Urothelium cell line (cell line): ENCODE measurements around the gene HNRNPH1.
A peak's percentile ranks its signal among the peaks of the same experiment; 100 is the strongest.

Source experiments
- DNase-seq: peaks from one replicate; pipeline ENCODE4 v3.0.0; 2011; ENCODE audit warnings: low spot score, mixed read lengths
- FAIRE-seq: peaks from 2 replicates; lab custom pipeline; 2011; peaks lifted over from hg19 to GRCh38; lab: Jason Lieb, UNC

The HNRNPH1 gene

GRCh38 chr5:179623906-179624741 is 653 bp upstream of the HNRNPH1 start:
- DNase-seq, result peak; percentile 64
- FAIRE-seq, result no peak

DNA sequence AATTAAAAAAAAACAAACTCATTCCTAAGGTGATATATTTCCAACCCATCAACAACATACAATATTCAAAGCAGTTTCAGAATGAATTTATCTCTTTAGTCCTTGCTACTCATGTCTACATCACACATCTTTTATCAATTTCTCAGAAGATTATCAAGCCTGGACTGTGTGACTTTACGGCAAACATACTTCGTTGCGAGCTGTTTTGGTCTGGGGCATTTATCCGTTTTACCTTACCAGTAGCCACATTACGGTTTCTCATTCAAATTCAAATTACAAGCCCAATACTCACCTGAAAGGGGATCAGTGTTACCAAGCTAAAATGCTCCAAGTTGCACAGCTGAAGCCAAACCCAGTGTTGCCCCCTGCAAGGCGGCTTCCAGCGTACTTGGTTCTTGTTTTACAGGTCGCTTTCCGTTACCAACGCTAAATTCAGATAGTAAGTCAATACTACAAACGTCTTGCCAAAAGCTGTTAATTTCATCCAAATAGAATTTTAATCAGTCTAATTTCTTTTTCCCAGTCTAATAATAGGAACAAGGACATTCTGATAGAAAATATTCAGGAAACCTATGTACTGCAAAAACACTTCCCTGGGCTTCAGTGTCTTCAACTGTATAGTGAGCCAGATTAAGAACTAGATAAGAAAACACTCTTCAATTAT is 1.8 kb downstream of the HNRNPH1 start:
- DNase-seq, result no peak
- no peak for FAIRE-seq

- DNase-seq (no peak), FAIRE-seq (no peak)
Measured at GRCh38 chr5:179620703-179621350, 2.6 kb downstream of the HNRNPH1 start.

- no peak for DNase-seq
- no peak for FAIRE-seq
Measured at GRCh38 chr5:179620293-179620692, 3.2 kb downstream of the HNRNPH1 start.

DNA sequence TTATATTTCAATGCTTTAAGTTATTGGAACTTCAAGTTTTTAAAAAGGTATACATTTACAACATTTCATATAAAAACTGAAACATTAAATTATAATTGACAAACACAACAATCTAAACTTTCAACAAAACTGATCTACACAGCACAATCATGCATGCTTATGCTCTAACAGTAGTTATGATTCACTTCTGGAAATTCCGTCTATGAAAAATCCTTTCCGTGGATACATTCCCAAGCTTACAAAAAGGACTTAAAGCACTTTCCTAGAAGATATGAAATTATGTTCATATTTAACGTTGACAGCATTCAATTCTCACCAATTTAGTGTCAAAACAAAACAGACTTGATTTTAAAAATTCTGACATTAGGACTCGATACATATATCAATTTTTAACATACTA is 3.7 kb downstream of the HNRNPH1 start:
- DNase-seq, result no peak
- no peak for FAIRE-seq

GRCh38 chr5:179618923-179619554 is 4.4 kb downstream of the HNRNPH1 start:
- FAIRE-seq, result no peak
- no peak for DNase-seq

DNA sequence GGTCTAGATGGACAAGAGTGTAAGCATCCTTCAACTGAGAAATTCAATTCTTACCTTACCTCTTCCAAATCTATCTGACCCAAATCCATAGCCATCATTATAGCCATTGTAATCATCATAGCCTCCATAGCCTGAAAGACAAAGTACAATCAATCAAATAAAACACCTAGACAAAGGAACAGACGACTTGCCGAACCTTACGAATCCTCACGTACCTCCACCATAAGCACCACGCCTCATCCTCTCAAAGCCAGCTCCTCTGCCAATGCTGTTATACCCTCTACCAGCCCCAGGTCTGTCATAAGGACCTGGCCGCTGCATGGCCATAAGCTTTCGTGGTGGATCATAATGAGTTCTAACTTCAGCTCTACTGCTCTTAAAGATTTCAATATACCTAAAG is 5.5 kb downstream of the HNRNPH1 start:
- DNase-seq, result no peak
- no peak for FAIRE-seq

DNA sequence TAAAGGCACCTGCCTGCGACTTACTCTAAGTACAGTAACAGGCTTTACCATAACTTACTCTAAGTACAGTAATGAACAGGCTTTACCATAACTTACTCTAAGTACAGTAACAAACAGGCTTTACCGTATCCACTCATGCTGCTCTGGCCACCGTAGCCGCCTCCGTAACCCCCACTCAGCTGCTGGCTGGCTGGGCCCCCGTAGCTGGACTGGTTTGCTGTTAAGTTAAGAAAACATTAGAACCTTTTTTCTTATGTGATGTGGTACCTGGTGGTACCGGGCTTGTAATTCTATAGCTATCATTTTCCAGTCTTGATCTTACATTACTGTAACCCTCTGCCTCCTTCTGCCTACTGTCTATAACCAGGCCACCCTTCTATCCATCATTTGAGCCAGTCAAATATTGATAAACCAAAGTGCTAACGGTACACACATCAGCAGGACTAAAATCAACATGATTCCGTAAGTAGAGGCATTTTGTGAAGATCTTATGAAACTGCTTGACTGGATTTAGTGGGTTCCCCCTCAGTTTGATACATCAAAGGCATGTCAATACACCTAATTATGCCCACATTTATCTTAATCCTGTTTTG is 7.4 kb downstream of the HNRNPH1 start:
- DNase-seq (no peak), FAIRE-seq (no peak)

DNA sequence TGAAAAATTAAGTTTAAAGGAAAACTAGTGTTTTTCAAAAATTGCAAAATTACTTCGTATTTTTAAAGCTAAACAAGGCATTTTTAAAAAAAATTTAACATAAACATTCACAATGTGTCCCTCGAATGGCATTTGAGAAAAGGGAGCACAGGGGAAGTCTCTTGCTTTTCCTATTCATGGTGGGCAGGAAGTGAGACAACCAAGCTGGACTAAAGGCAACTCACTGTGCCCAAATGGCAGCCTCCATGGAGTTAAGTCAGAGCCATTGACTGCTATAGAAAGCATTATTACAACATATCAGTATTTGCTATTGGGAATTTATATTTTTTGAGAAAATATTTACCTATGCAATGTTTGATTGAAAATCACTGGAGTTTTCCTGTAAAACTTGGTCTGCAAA is 8.3 kb downstream of the HNRNPH1 start:
- DNase-seq (no peak), FAIRE-seq (no peak)

DNA sequence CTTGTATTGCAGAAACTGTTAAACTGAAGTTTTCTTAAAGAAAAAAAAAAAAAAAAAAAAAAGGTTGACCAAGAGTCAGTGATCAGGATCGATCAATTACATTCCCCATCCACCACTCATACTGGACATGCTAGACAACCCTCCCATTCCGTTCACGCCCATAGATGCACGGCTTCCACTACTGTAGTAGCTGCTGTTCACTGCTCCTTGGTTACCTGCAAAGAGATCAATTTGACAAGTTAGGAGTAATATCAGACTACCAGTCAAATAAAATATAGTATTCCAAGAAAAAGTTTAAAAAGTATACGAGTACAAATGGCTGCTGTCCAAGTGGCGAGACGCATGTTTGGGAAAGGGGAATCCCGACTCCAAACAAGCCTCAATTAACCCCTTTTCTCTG is 8.7 kb downstream of the HNRNPH1 start:
- FAIRE-seq, result no peak

DNA sequence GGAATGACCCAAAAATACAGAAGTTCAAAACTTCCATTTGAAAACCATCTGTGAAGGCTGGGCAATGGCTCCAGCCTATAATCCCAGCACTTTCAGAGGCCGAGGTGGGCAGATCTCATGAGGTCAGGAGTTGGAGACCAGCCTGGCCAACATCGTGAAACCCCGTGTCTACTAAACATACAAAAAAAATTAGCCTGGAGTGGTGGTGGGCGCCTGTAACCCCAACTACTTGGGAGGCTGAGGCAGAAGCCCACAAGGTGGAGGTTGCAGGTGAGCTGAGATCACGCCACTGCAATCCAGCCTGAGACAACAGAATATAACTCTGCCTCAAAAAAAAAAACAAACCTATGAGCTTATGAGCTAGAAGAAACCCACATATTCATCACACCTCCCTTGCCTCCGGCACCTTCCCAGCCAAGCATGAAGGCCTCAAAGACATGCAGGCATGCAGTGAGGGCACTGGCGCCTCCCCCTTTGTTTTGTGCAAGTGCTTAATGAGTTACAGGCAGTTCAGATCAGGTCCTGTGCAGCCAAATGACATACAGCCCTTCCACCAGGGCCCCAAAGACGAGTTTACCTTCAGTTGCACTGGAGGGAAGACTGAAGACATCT is 9.9 kb downstream of the HNRNPH1 start:
- FAIRE-seq (no peak), DNase-seq (no peak)

More for the DNA sequence above, 8.7 kb downstream of the HNRNPH1 start:
- DNase-seq, result no peak

GRCh38 chr5:179612577-179613459 is 10.7 kb downstream of the HNRNPH1 start:
- no peak for FAIRE-seq
- no peak for DNase-seq

DNA sequence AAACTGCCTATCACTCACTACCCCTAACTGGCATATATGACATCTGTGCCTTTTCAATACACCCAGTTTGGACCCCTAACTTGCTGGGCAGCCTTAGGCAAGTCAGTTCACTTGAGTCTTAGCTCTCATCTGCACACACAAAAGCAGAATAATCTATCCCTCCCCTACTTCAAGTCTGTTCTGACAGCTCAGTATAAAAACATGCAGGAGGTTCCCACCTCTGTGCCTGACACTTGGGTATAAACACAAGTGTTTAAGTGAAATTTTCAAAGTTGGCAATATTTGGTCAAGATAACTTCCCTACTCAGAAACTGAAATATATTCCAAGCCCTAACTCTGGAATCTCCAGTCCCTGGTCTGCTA is 12.6 kb downstream of the HNRNPH1 start:
- DNase-seq (no peak), FAIRE-seq (no peak)

GRCh38 chr5:179610109-179610902 is 13.2 kb downstream of the HNRNPH1 start:
- FAIRE-seq, result no peak
- DNase-seq, result no peak

DNA sequence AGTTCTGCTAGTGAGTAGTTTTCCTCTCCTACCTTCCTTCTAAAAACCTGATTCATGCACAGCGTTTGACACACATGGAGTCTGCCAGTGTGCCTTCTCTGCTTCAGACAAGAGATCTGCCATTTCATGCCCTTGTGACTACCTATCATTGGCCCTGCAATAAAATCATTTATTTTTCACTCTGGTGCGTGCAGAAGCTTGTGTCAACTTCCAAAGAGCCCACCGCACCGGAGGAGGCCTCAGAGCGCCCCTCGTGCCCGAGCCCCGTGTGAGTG is 13.7 kb downstream of the HNRNPH1 start:
- FAIRE-seq (no peak), DNase-seq (no peak)

- no peak for DNase-seq
- FAIRE-seq, result no peak
Measured at GRCh38 chr5:179608131-179608581, 15.3 kb downstream of the HNRNPH1 start.

DNA sequence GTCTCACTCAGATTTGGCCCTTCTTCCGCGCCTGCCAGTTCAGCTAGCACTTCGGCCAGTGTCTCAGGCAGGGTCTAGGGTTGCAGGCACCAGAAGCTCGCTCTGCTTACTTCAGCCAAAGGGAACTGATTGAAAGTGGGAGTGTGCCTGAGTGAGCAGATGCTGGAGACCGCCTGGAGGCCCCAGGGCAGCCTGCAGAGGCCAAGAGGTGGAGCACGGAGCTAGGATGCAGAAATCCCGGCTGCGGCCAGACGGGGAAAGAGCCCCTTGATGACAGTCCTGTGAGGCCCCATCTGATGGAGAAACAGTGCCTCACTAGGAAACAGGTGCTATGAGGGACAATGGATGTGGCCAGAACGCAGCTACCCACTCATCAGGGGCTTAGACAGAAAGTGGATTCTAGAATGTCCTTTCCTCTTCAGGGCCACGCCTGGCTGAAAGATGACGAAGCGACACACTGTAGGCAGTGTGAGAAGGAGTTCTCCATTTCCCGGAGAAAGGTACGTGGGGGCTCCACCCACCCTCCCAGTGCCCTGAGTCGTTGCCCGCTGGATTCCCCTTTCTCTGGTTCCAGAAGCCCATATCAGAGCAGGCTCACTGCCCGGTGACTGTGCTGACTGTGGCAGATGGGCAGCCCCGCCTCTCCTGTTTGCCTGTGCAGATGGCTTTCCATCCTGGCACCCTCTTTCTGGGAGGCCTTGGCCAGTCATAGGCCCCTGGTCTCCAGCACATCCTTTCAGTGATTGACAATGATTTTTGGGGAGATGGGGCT is 16.1 kb downstream of the HNRNPH1 start:
- DNase-seq (no peak), FAIRE-seq (no peak)

DNA sequence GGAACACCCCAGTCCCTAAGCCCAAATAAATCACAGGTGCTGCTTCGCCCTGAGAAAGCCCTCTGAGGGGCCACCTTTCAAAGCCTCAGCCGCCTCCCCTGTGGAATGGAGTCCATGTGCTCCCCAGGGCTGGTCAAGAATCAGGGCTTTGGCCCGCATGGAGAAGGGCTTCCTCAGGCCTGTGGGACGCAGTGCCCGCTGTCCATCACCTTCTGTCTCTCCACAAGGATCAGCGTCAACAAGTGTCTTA is 16.6 kb downstream of the HNRNPH1 start:
- no peak for FAIRE-seq
- no peak for DNase-seq
